Epithelial cell of proximal tubule (primary cell): Measurements from ENCODE around the gene AKAP10. TPM values are rescaled to one million over a fixed set of nuclear protein-coding genes. Genes with fewer than 3 reads are reported as not detected.

Experiments
- DNase-seq: peaks from one replicate; pipeline ENCODE4 v3.0.0-alpha.2; 2011; ENCODE audit warnings: low read depth
- H3K4me3 ChIP-seq: 2 replicates; pipeline ENCODE4 v1.5.1; 2011; ENCODE audit warnings: low read depth, mild to moderate bottlenecking, low read length
- total RNA-seq: library from RNA; depleted of rRNA; stranded (reverse); fragments of >200 nt; gene quantifications from 2 replicates; pipeline ENCODE4 v1.2.3, GENCODE V29; 2015
- TF ChIP-seq, protein P1 (sequence below): conservative IDR thresholded peaks from 2 replicates; pipeline ENCODE4 v1.5.1; 2012; ENCODE audit warnings: low read depth, mild to moderate bottlenecking, low read length

AKAP10 gene
- total RNA-seq, 1 donor from 2014 or later, result 11.3 TPM

DNA sequence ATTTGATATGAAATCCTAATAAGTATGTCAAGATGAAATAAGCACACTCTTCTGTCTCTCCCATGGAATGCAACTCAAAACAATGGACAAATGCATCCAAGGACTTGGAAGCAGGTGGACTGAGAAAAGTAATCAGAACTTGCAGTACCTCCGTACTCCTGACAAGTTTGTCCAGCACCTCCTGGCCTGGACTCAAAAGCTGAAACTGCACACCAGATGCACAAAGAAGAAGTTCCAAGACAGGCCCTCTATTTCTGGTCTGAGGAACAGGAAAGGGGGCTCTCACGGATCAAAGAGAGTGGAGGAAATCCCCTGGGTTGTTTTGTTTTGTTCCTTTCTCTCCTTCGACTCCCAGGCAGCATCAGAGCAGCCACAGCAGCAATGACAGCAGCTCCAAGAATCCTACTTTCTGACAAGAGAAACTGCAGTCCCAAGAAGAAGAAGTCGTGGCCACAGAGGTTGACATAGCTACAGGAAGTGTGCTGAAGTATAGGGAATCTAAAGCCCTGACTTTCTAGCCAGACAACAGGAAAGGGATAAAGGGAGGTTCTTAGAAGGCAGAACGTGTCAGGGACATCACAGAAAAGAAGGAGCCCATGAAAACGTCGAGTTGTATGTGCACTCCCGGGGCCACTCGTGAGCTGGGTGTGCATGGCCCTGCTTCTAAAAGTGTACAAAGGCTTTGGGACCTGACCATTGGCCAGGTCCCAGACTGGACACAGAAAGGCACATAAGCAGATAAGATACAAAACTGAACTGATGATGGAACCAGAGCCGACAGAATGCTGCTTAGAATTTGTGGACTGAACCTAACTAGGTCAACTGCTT, 29.3 kb downstream of the AKAP10 start:
- TF ChIP-seq, protein P1, sequence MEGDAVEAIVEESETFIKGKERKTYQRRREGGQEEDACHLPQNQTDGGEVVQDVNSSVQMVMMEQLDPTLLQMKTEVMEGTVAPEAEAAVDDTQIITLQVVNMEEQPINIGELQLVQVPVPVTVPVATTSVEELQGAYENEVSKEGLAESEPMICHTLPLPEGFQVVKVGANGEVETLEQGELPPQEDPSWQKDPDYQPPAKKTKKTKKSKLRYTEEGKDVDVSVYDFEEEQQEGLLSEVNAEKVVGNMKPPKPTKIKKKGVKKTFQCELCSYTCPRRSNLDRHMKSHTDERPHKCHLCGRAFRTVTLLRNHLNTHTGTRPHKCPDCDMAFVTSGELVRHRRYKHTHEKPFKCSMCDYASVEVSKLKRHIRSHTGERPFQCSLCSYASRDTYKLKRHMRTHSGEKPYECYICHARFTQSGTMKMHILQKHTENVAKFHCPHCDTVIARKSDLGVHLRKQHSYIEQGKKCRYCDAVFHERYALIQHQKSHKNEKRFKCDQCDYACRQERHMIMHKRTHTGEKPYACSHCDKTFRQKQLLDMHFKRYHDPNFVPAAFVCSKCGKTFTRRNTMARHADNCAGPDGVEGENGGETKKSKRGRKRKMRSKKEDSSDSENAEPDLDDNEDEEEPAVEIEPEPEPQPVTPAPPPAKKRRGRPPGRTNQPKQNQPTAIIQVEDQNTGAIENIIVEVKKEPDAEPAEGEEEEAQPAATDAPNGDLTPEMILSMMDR, result no peak
- no peak for DNase-seq
- H3K4me3 ChIP-seq, result no peak overlapping the region

DNA sequence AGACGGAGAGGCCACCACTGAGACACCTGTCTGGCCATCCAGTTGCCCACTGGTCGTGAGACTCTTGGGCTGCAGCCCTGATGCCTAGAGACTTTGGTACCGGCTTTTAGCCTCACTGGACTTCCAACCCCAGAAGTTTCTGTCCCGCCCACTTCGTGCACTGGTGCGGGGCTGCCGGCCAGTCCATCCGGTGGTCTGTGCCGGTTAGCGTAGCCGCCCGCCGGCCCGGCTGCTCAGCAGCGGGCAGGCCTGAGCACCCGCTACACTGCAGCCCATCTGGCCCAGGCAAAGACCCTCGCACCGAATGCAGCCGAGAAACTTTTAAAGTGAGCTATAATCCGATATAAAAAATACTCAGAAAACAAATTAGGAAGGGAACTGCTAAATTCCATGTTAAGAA, 30.7 kb downstream of the AKAP10 start:
- TF ChIP-seq, protein P1, result no peak
- no peak for DNase-seq
- no peak overlapping the region for H3K4me3 ChIP-seq

DNA sequence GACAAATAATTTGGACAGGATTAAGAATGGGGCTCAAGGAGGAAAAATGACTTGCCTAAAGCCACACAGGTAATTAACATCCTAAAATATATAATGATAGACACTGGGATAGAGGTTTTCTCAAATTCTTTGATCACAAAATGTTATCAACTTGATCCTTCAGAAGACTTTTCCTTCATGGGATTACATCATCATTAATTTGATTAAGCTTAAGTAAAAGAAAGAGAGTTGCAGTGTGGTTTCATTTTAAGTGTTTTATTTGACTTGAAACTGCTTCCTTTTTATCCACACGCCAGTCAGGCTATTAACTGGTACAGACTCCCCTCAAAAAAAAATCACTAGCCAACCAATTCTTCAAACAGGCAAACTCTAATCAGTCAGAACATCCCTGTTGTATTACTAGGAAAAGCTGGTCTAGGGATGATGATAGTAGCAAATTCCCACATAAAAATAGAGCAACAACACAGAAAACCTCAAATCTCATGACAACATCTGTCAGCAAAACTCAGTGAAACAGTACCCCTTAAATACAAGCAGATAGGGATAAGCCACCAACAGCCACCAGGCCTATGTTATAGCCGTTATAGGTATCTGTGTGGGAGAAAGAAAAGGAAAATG, 32.5 kb downstream of the AKAP10 start:
- no peak for DNase-seq
- no peak overlapping the region for H3K4me3 ChIP-seq

DNA sequence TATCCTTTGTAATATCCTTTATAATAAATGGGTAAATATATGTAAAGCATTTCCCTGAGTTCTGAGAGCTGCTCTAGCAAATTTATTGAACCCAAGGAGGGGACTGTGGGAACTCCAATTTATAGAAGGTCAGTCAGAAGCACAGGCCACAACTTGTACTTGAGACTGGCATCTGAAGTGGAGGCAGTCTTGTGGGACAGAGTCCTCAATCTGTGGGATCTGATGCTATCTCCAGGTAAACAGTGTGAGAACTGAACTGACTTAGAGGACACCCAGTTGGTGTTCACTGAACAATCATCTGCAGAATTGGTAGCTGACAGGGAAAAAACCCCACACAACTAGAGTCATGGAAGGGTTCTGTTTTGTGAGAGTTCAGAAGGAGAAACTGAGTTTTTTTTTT, 34.0 kb downstream of the AKAP10 start:
- TF ChIP-seq, protein P1, result no peak
- DNase-seq, result no peak
- no peak overlapping the region for H3K4me3 ChIP-seq

More for the DNA sequence above, 32.5 kb downstream of the AKAP10 start:
- TF ChIP-seq, protein P1, result no peak

DNA sequence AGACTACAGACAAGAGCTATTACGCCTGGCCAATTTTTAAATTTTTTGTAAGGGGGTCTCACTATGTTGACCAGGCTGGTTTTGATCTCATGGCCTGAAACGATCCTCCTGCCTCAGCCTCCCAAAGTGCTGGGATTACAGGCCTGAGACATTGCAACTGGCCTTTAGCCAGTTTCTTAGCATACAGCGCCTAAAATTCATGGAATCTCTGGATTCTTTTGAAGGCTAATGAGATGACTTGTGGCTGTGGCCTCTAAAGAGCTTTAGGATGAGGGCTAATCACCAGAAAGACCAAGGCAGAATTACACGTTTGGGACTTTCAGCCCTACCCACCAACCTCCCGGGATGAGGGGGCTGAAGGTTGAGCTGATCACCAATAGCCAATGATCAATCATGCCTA, 34.6 kb downstream of the AKAP10 start:
- DNase-seq, result no peak
- TF ChIP-seq, protein P1, result no peak
- no peak overlapping the region for H3K4me3 ChIP-seq

DNA sequence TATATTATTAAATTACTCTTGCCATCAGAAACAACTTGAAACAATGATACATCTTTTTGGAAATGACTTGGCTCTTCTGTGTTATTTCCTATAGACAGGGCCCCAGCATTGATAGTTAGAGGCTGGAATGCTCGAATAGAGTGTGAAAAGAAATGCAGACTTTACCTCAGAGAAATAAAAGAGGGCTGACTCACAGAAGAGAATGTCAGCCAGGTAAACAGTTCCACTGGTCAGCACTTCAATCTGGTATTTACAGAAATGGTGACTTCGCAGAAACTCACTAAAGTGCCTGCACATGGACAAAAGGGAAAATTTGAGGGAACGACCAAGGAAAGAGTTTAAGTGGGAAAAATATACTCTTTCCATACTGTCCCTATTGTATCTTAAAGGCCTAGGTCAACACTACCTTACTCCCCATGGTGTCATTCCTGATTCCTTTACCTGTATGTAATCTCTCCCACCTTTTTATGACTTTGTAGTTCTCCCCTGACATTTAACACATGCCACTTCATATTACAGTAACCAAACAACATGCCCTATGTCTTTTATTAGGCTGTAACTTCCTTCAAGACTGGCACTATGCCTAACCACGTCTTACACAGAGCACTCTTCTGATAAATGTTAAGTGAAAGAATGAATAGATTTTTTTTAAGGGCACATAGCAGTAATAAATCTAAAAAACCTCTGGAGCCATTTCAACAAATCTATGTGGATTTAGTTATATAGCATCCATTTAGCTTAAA, 36.7 kb downstream of the AKAP10 start:
- no peak for DNase-seq
- H3K4me3 ChIP-seq, result no peak overlapping the region
- TF ChIP-seq, protein P1, result no peak
